ENCODE results near the gene DCST2. TPM values are rescaled to one million over a fixed set of nuclear protein-coding genes. Genes with fewer than 3 reads are reported as not detected.

The DCST2 gene
- total RNA-seq, 1 experiment from 2014 or later, result 0.18 TPM

GRCh38 chr1:155037851-155038441, 4.4 kb upstream of the DCST2 start:
- peak overlapping the region; percentile 5 for H2AFZ ChIP-seq (ENCODE audit: low read length)
- ChIA-PET CTCF (interaction anchor here (0.6 to 1.6 kb wide), 5 partner anchors 13 to 54 kb away, joined by 3 to 9 read pairs (median 4); partner anchors contain the start of gene ADAM15), POLR2A (ENCODE audit: unreplicated experiment) (interaction anchor here (0.6 kb wide), 2 partner anchors 13 to 417 kb away, joined by 3 to 6 read pairs; no protein-coding TSS in a partner anchor)
- intact Hi-C loops (cut with micrococcal nuclease), result no loop called here
- H3K4me1 ChIP-seq (ENCODE audit: insufficient read depth, low read length), result peaks cover 18% of the 10 kb centered on the region
- ATAC-seq (no peak), DNase-seq (no peak)
- no peaks in the 10 kb centered on the region for H3K9me2 ChIP-seq (replicated peaks; ENCODE audit: low read length)
- no peaks in the 10 kb centered on the region for H3F3A ChIP-seq (ENCODE audit: low read length, unreplicated experiment)
- H3K4me3 ChIP-seq (ENCODE audit: low read length), result no peak overlapping the region
- H3K27ac ChIP-seq (ENCODE audit: low read length), result peak overlapping the region; percentile 6; the same call in 1 of the 2 replicates
- H3K36me3 ChIP-seq (ENCODE audit: low read depth, low read length), result no peaks in the 10 kb centered on the region
- no peak for TF ChIP-seq CTCF (conservative IDR thresholded peaks at IDR 0.05; ENCODE audit: low read depth, low read length)
- no peak for TF ChIP-seq EZH2 (IDR thresholded peaks at IDR 0.05; ENCODE audit: low read length, unreplicated experiment)
- TF ChIP-seq EZH2phosphoT487 (IDR thresholded peaks at IDR 0.05; ENCODE audit: borderline replicate concordance, low read length), result no peak
- no peaks in the 10 kb centered on the region for H3K79me2 ChIP-seq (ENCODE audit: low read length)
- BruUV-seq (replicated peaks), result no TSS peak
- no peaks in the 10 kb centered on the region for H3K9me3 ChIP-seq (ENCODE audit: low read length)
- peak overlapping the region; percentile 32 for H3K4me2 ChIP-seq (ENCODE audit: low read length)
- H3K9ac ChIP-seq (ENCODE audit: low read length), result no peak overlapping the region
- no peaks in the 10 kb centered on the region for H3K27me3 ChIP-seq (ENCODE audit: low read length)
- no peaks in the 10 kb centered on the region for H4K20me1 ChIP-seq (ENCODE audit: low read length)

- Histone ChIP-seq H3K4me1 (ENCODE audit: insufficient read depth, low read length) (peaks cover 18% of the 10 kb centered on the region), H3K79me2 (ENCODE audit: low read length) (no peaks in the 10 kb centered on the region), H3K27ac (ENCODE audit: low read length) (no peak overlapping the region), H3K36me3 (ENCODE audit: low read depth, low read length) (no peaks in the 10 kb centered on the region), H3K9me2 (replicated peaks; ENCODE audit: low read length) (no peaks in the 10 kb centered on the region), H3K9ac (ENCODE audit: low read length) (no peak overlapping the region), H3K4me3 (ENCODE audit: low read length) (no peak overlapping the region), H3F3A (ENCODE audit: low read length, unreplicated experiment) (no peaks in the 10 kb centered on the region), H3K27me3 (ENCODE audit: low read length) (no peaks in the 10 kb centered on the region), H2AFZ (ENCODE audit: low read length) (no peak overlapping the region), H4K20me1 (ENCODE audit: low read length) (no peaks in the 10 kb centered on the region), H3K9me3 (ENCODE audit: low read length) (no peaks in the 10 kb centered on the region), H3K4me2 (ENCODE audit: low read length) (no peak overlapping the region)
- intact Hi-C loops (cut with micrococcal nuclease), result no loop called here
- DNase-seq, result no peak
- BruUV-seq (replicated peaks), result no TSS peak
- no peak for ATAC-seq
- TF ChIP-seq CTCF (conservative IDR thresholded peaks at IDR 0.05; ENCODE audit: low read depth, low read length) (no peak), EZH2phosphoT487 (IDR thresholded peaks at IDR 0.05; ENCODE audit: borderline replicate concordance, low read length) (no peak), EZH2 (IDR thresholded peaks at IDR 0.05; ENCODE audit: low read length, unreplicated experiment) (no peak)
- POLR2A ChIA-PET (ENCODE audit: unreplicated experiment), result no interaction called here
- CTCF ChIA-PET, result no interaction called here
These were observed 3.5 kb upstream of the DCST2 start for GRCh38 chr1:155037043-155037442.

GRCh38 chr1:155035936-155036335, 2.4 kb upstream of the DCST2 start:
- Histone ChIP-seq H3K4me2 (ENCODE audit: low read length) (no peak overlapping the region), H3K9me2 (replicated peaks; ENCODE audit: low read length) (no peaks in the 10 kb centered on the region), H3K4me1 (ENCODE audit: insufficient read depth, low read length) (peaks cover 18% of the 10 kb centered on the region), H3K27ac (ENCODE audit: low read length) (no peak overlapping the region), H3F3A (ENCODE audit: low read length, unreplicated experiment) (no peaks in the 10 kb centered on the region), H4K20me1 (ENCODE audit: low read length) (no peaks in the 10 kb centered on the region), H3K9ac (ENCODE audit: low read length) (no peak overlapping the region), H3K36me3 (ENCODE audit: low read depth, low read length) (no peaks in the 10 kb centered on the region), H3K27me3 (ENCODE audit: low read length) (no peaks in the 10 kb centered on the region), H3K79me2 (ENCODE audit: low read length) (no peaks in the 10 kb centered on the region), H3K9me3 (ENCODE audit: low read length) (no peaks in the 10 kb centered on the region), H2AFZ (ENCODE audit: low read length) (no peak overlapping the region), H3K4me3 (ENCODE audit: low read length) (no peak overlapping the region)
- ChIA-PET POLR2A (ENCODE audit: unreplicated experiment) (no interaction called here), CTCF (no interaction called here)
- intact Hi-C loops (cut with micrococcal nuclease), result no loop called here
- TF ChIP-seq EZH2 (IDR thresholded peaks at IDR 0.05; ENCODE audit: low read length, unreplicated experiment) (no peak), CTCF (conservative IDR thresholded peaks at IDR 0.05; ENCODE audit: low read depth, low read length) (no peak), EZH2phosphoT487 (IDR thresholded peaks at IDR 0.05; ENCODE audit: borderline replicate concordance, low read length) (no peak)
- no peak for ATAC-seq
- DNase-seq, result no peak
- no TSS peak for BruUV-seq (replicated peaks)

Data from PC-3 (cell line).